Neural cell (in vitro differentiated cells): ENCODE data around the gene FAM163A.

Source experiments
- CTCF ChIP-seq: fragments of 450-650 bp; IDR thresholded peaks from 2 replicates; pipeline ENCODE4 v1.5.1; 2014; ENCODE audit warnings: antibody characterized with exemption, mild to moderate bottlenecking, moderate library complexity; ENCODE audit not compliant: poor library complexity, severe bottlenecking
- MXI1 ChIP-seq: fragments of 450-650 bp; conservative IDR thresholded peaks from 2 replicates; pipeline ENCODE4 v1.6.1; 2014; ENCODE audit warnings: antibody characterized with exemption, mild to moderate bottlenecking; ENCODE audit not compliant: poor library complexity, severe bottlenecking
- POLR2AphosphoS5 ChIP-seq: IDR thresholded peaks from 2 replicates; pipeline ENCODE4 v1.6.1; 2012
- REST ChIP-seq: IDR thresholded peaks from 2 replicates; pipeline ENCODE4 v1.6.1; 2012; ENCODE audit warnings: borderline replicate concordance

- TF ChIP-seq MXI1 (no peak), CTCF (no peak), REST (no peak), POLR2AphosphoS5 (no peak)
These were observed 70.8 kb downstream of the FAM163A start for GRCh38 chr1:179813626-179814545.
